GM12878 (cell line): Measurements from ENCODE around the gene PRAC2.

Experiments
- POLR2A ChIP-seq: IDR thresholded peaks from 2 replicates; pipeline ENCODE4 v1.6.1; 2011; ENCODE audit warnings: low read depth, mild to moderate bottlenecking, low read length
- REST ChIP-seq: IDR thresholded peaks from 2 replicates; pipeline ENCODE4 v1.6.1; 2012; ENCODE audit warnings: mild to moderate bottlenecking, low read depth, low read length
- ZNF622 ChIP-seq: fragments of 450-650 bp; IDR thresholded peaks from 2 replicates; pipeline ENCODE4 v1.6.1; 2017; ENCODE audit warnings: mild to moderate bottlenecking, inconsistent platforms

- no peak for TF ChIP-seq POLR2A
- TF ChIP-seq ZNF622 = no peak
- no peak for TF ChIP-seq REST
These were observed 24.7 kb downstream of the PRAC2 start for GRCh38 chr17:48747445-48748363.
